HepG2 (cell line): Measurements from ENCODE around the gene CHN2. TPM values are rescaled to one million over a fixed set of nuclear protein-coding genes. Genes with fewer than 3 reads are reported as not detected.

Experiments
- DBP ChIP-seq: sonication (generic); formaldehyde crosslinking; IDR thresholded peaks from 2 replicates; pipeline ENCODE4 v1.4.0; 2020; ENCODE audit warnings: missing genetic modification reagents; ENCODE audit errors: not compliant biosample characterization
- EED ChIP-seq: sonication (generic); formaldehyde crosslinking; IDR thresholded peaks from 2 replicates; pipeline ENCODE4 v1.5.0; 2020; ENCODE audit warnings: mild to moderate bottlenecking, missing genetic modification reagents
- FOXO4 ChIP-seq: sonication (generic); formaldehyde crosslinking; conservative IDR thresholded peaks from 2 replicates; pipeline ENCODE4 v1.8.1; 2023; ENCODE audit warnings: missing genetic modification reagents
- FOXP4 ChIP-seq: sonication (generic); formaldehyde crosslinking; IDR thresholded peaks from 2 replicates; pipeline ENCODE4 v1.4.0; 2020; ENCODE audit warnings: missing genetic modification reagents
- GTF2F1 ChIP-seq: fragments of 150-350 bp; IDR thresholded peaks from 2 replicates; pipeline ENCODE4 v1.6.1; 2014; ENCODE audit warnings: low read length
- HOXA3 ChIP-seq: sonication (generic); formaldehyde crosslinking; IDR thresholded peaks from 2 replicates; pipeline ENCODE4 v1.5.0; 2020; ENCODE audit warnings: missing genetic modification reagents
- KDM5B ChIP-seq: sonication (generic); formaldehyde crosslinking; IDR thresholded peaks from 2 replicates; pipeline ENCODE4 v1.4.0; 2020; ENCODE audit warnings: missing genetic modification reagents, mild to moderate bottlenecking, borderline replicate concordance
- MAX ChIP-seq: IDR thresholded peaks from 2 replicates; pipeline ENCODE4 v1.6.1; 2012; ENCODE audit warnings: inconsistent platforms
- PAX8 ChIP-seq: sonication (generic); formaldehyde crosslinking; IDR thresholded peaks from 2 replicates; pipeline ENCODE4 v1.8.0; 2022; ENCODE audit warnings: mild to moderate bottlenecking, missing genetic modification reagents, borderline replicate concordance
- PHF21A ChIP-seq: sonication (generic); formaldehyde crosslinking; IDR thresholded peaks from 2 replicates; pipeline ENCODE4 v1.5.0; 2020; ENCODE audit warnings: mild to moderate bottlenecking, missing genetic modification reagents
- PLSCR1 ChIP-seq: sonication (generic); formaldehyde crosslinking; IDR thresholded peaks from 2 replicates; pipeline ENCODE4 v1.5.0; 2020; ENCODE audit warnings: missing genetic modification reagents, mild to moderate bottlenecking, borderline replicate concordance
- RORA ChIP-seq: sonication (generic); formaldehyde crosslinking; IDR thresholded peaks from 2 replicates; pipeline ENCODE4 v1.5.0; 2020; ENCODE audit warnings: mild to moderate bottlenecking, missing genetic modification reagents, moderate library complexity
- SMARCC2 ChIP-seq: fragments of 450-650 bp; IDR thresholded peaks from 2 replicates; pipeline ENCODE4 v1.6.1; 2017; ENCODE audit warnings: antibody characterized with exemption, mild to moderate bottlenecking
- XBP1 ChIP-seq: sonication (generic); formaldehyde crosslinking; IDR thresholded peaks from 2 replicates; pipeline ENCODE4 v1.5.0; 2020; ENCODE audit warnings: missing genetic modification reagents
- ZBTB7B ChIP-seq: sonication (generic); formaldehyde crosslinking; IDR thresholded peaks from 2 replicates; pipeline ENCODE4 v1.4.0; 2020; ENCODE audit warnings: missing genetic modification reagents
- ZFP91 ChIP-seq: sonication (generic); formaldehyde crosslinking; IDR thresholded peaks from 2 replicates; pipeline ENCODE4 v1.9.0; 2022; ENCODE audit warnings: missing genetic modification reagents, mild to moderate bottlenecking, borderline replicate concordance
- ZNF253 ChIP-seq: sonication (generic); formaldehyde crosslinking; IDR thresholded peaks from 2 replicates; pipeline ENCODE4 v1.8.0; 2022; ENCODE audit warnings: mild to moderate bottlenecking, missing genetic modification reagents, borderline replicate concordance
- ZNF556 ChIP-seq: sonication (generic); formaldehyde crosslinking; IDR thresholded peaks from 2 replicates; pipeline ENCODE4 v1.4.0; 2020; ENCODE audit warnings: mild to moderate bottlenecking, missing genetic modification reagents, borderline replicate concordance
- ZNF781 ChIP-seq: sonication (generic); formaldehyde crosslinking; IDR thresholded peaks from 2 replicates; pipeline ENCODE4 v1.5.1; 2020; ENCODE audit warnings: borderline replicate concordance, mild to moderate bottlenecking, missing genetic modification reagents; ENCODE audit errors: not compliant biosample characterization
- ZNF788 ChIP-seq: sonication (generic); formaldehyde crosslinking; IDR thresholded peaks from 2 replicates; pipeline ENCODE4 v1.5.0; 2020; ENCODE audit warnings: mild to moderate bottlenecking, missing genetic modification reagents, borderline replicate concordance
- ZNF841 ChIP-seq: sonication (generic); formaldehyde crosslinking; IDR thresholded peaks from 2 replicates; pipeline ENCODE4 v1.8.1; 2023; ENCODE audit warnings: missing genetic modification reagents, borderline replicate concordance
- ZSCAN9 ChIP-seq: IDR thresholded peaks from 2 replicates; pipeline ENCODE4 v1.6.1; 2016; ENCODE audit warnings: borderline replicate concordance
- polyA plus RNA-seq, 8 experiments: library from polyadenylated mRNA; depleted of rRNA in 3 of 8; stranded (reverse) in 7 of 8; unstranded in 1 of 8; fragments of >200 nt; fragmentation: Illumina TruSeq in 4 of 8; extraction: Trizol in 4 of 8; gene quantifications; 2 replicates each; pipeline versions ENCODE4 v1.2.1 to v1.2.3, GENCODE V29; 2011 to 2016; ENCODE audit warnings: low read depth in 4 of 8, missing spikeins in 1 of 8, mixed read lengths in 1 of 8; ENCODE audit not compliant: insufficient read depth in 1 of 8
- total RNA-seq, 5 experiments: library from RNA; depleted of rRNA; stranded (reverse); fragments of >200 nt; fragmentation: Illumina TruSeq; extraction: Trizol; gene quantifications; 2 replicates each; pipeline ENCODE4 v1.2.3, GENCODE V29; 2016; ENCODE audit warnings: low read depth in 1 of 5

CHN2 gene
- total and polyA plus RNA-seq, 2 of the 13 experiments (the other 11 are each of a cell fraction or from before 2014, with no cell fraction given), result 23.5 to 30.5 TPM

GRCh38 chr7:29194594-29195427, at the start of gene CHN2 (continued):
- TF ChIP-seq ZFP91 (CRISPR knock-in tag), result peak; percentile 45; the same call in 1 of the 2 replicates
- no peak for TF ChIP-seq XBP1
- peak; percentile 64 for TF ChIP-seq ZBTB7B
- peak; percentile 81 for TF ChIP-seq HOXA3
- peak; percentile 75 for TF ChIP-seq MAX
- TF ChIP-seq DBP (CRISPR knock-in tag), result peak; percentile 39
- peak; percentile 62 for TF ChIP-seq FOXP4
- TF ChIP-seq ZNF788, result no peak
- TF ChIP-seq ZNF253, result 0 out of 2 replicates have a peak, but pooled peaks have one; percentile 34
- TF ChIP-seq GTF2F1, result no peak
- TF ChIP-seq KDM5B, result peak; percentile 76
- peak; percentile 72; the same call in 1 of the 2 replicates for TF ChIP-seq EED (CRISPR knock-in tag)
- TF ChIP-seq PLSCR1 (CRISPR knock-in tag), result 0 out of 2 replicates have a peak, but pooled peaks have one; percentile 8
- TF ChIP-seq FOXO4 (CRISPR knock-in tag), result no peak
- TF ChIP-seq ZNF556 (CRISPR knock-in tag), result peak; percentile 46; the same call in 1 of the 2 replicates
- TF ChIP-seq PAX8 (CRISPR knock-in tag), result peak; percentile 47; the same call in 1 of the 2 replicates
- 0 out of 2 replicates have a peak, but pooled peaks have one; percentile 19 for TF ChIP-seq ZNF841 (CRISPR knock-in tag)
- TF ChIP-seq RORA (CRISPR knock-in tag), result no peak
- TF ChIP-seq ZNF781 (CRISPR knock-in tag), result no peak
- 0 out of 2 replicates have a peak, but pooled peaks have one; percentile 46 for TF ChIP-seq ZSCAN9 (CRISPR knock-in tag)
- no peak for TF ChIP-seq SMARCC2
- TF ChIP-seq PHF21A (CRISPR knock-in tag), result peak; percentile 69; the same call in 1 of the 2 replicates
